Thoracic aorta (tissue), 2 donors: Measurements from ENCODE around the gene EML6. TPM values are rescaled to one million over a fixed set of nuclear protein-coding genes. Genes with fewer than 3 reads are reported as not detected.
A peak's percentile ranks its signal among the peaks of the same experiment; 100 is the strongest.

Experiments
- ATAC-seq: fragments of 150-250 bp; one replicate; pipeline ENCODE4 v1.8.0; 2017; ENCODE audit warnings: low read depth; ENCODE audit not compliant: insufficient number of reproducible peaks, low FRiP score
- DNase-seq: peaks from one replicate; pipeline ENCODE4 v3.0.0-alpha.2; 2020; ENCODE audit warnings: low spot score
- H3K27ac ChIP-seq, 2 donors: fragments of 200-600 bp; sonication (generic); 1 replicate in 1 of 2; 2 replicates in 1 of 2; pipeline ENCODE4 v1.5.1; 2016; ENCODE audit warnings: mild to moderate bottlenecking in 2 of 2, moderate library complexity in 2 of 2
- H3K27me3 ChIP-seq: fragments of 200-600 bp; sonication (generic); replicated peaks from 2 replicates; pipeline ENCODE4 v1.6.0; 2016; ENCODE audit warnings: mild to moderate bottlenecking; ENCODE audit not compliant: insufficient read depth
- H3K36me3 ChIP-seq: fragments of 200-600 bp; sonication (generic); one replicate; pipeline ENCODE4 v1.5.1; 2016
- H3K4me1 ChIP-seq, 2 donors: fragments of 200-600 bp; sonication (generic); 1 replicate in 1 of 2; 2 replicates in 1 of 2; pipeline versions ENCODE4 v1.5.1 to v1.6.0; 2016; ENCODE audit warnings: low read depth in 2 of 2, mild to moderate bottlenecking in 1 of 2; ENCODE audit not compliant: control insufficient read depth in 1 of 2
- H3K4me3 ChIP-seq: fragments of 200-600 bp; sonication (generic); 2 replicates; pipeline ENCODE4 v1.5.1; 2016; ENCODE audit warnings: mild to moderate bottlenecking
- H3K9me3 ChIP-seq: fragments of 200-600 bp; sonication (generic); 2 replicates; pipeline ENCODE4 v1.5.1; 2016
- CTCF ChIP-seq: fragments of 200-600 bp; sonication (generic); IDR thresholded peaks from one replicate; pipeline ENCODE4 v1.5.1; 2019; ENCODE audit warnings: antibody characterized with exemption
- total RNA-seq, 2 donors: library from RNA; depleted of rRNA; stranded (reverse); fragments of >200 nt; gene quantifications; one replicate each; pipeline versions ENCODE4 v1.1.0 to v1.2.3, GENCODE V29; 2016

The EML6 gene
- under 1 TPM; 0.81 to 0.92 TPM for total RNA-seq

GRCh38 chr2:54723131-54723995 is at the start of gene EML6:
EML6 (plus strand) TSS chr2:54723662; CDS start chr2:54725062, 1,400 bp downstream.
- TF ChIP-seq CTCF, result peak; percentile 44
- DNase-seq (peak; percentile 93), ATAC-seq (peak; percentile 99)
- peaks cover 0 to 12% of the 10 kb centered on the region in 2 donors for H3K4me1 ChIP-seq
- peak within 1 kb of the TSS; percentile 60 to 68 for H3K27ac ChIP-seq
- peak within 1 kb of the TSS; percentile 79 for H3K4me3 ChIP-seq
- H3K36me3 ChIP-seq, result no peaks in the 10 kb centered on the region
- H3K27me3 ChIP-seq, result no peaks in the 10 kb centered on the region
- no peaks in the 10 kb centered on the region for H3K9me3 ChIP-seq

- Histone ChIP-seq H3K9me3 (no peaks in the 10 kb centered on the region), H3K4me1 (peaks cover 0 to 16% of the 10 kb centered on the region in 2 donors), H3K27ac (no peak overlapping the region), H3K36me3 (no peaks in the 10 kb centered on the region), H3K27me3 (no peaks in the 10 kb centered on the region), H3K4me3 (no peak overlapping the region)
- ATAC-seq (no peak), DNase-seq (no peak)
- no peak for TF ChIP-seq CTCF
These were observed 48.2 kb upstream of the EML6 start for GRCh38 chr2:54675281-54675680.

- H3K4me1 ChIP-seq, result peaks cover 0 to 13% of the 10 kb centered on the region in 2 donors
- no peak overlapping the region for H3K27ac ChIP-seq
- no peak for DNase-seq
- no peak overlapping the region for H3K4me3 ChIP-seq
- no peak for TF ChIP-seq CTCF
- H3K9me3 ChIP-seq, result no peaks in the 10 kb centered on the region
- no peaks in the 10 kb centered on the region for H3K36me3 ChIP-seq
- no peak for ATAC-seq
- no peaks in the 10 kb centered on the region for H3K27me3 ChIP-seq
These were observed 47.7 kb upstream of the EML6 start for GRCh38 chr2:54675738-54676137.

GRCh38 chr2:54676656-54677055 is 46.8 kb upstream of the EML6 start:
- no peaks in the 10 kb centered on the region for H3K27me3 ChIP-seq
- no peak overlapping the region for H3K4me3 ChIP-seq
- DNase-seq, result no peak
- no peaks in the 10 kb centered on the region for H3K36me3 ChIP-seq
- TF ChIP-seq CTCF, result no peak
- peaks cover 0 to 13% of the 10 kb centered on the region in 2 donors for H3K4me1 ChIP-seq
- no peak for ATAC-seq
- no peak overlapping the region for H3K27ac ChIP-seq
- H3K9me3 ChIP-seq, result no peaks in the 10 kb centered on the region

- TF ChIP-seq CTCF, result no peak
- DNase-seq, result no peak
- Histone ChIP-seq H3K27me3 (no peaks in the 10 kb centered on the region), H3K27ac (no peak overlapping the region), H3K36me3 (no peaks in the 10 kb centered on the region), H3K4me3 (no peak overlapping the region), H3K9me3 (no peaks in the 10 kb centered on the region), H3K4me1 (peaks cover 0 to 13% of the 10 kb centered on the region in 2 donors)
- ATAC-seq, result no peak
These were observed 45.8 kb upstream of the EML6 start for GRCh38 chr2:54677476-54678265.
